GM18873 (cell line): ENCODE measurements around the gene ABCA4.

Source experiments
- ATAC-seq: cut with Tn5 transposase; IDR thresholded peaks from one replicate; pipeline ENCODE4 v1.9.1; 2021; ENCODE audit warnings: mild to moderate bottlenecking, moderate library complexity, moderate number of reproducible peaks; ENCODE audit not compliant: unreplicated experiment, low FRiP score

The ABCA4 gene

DNA sequence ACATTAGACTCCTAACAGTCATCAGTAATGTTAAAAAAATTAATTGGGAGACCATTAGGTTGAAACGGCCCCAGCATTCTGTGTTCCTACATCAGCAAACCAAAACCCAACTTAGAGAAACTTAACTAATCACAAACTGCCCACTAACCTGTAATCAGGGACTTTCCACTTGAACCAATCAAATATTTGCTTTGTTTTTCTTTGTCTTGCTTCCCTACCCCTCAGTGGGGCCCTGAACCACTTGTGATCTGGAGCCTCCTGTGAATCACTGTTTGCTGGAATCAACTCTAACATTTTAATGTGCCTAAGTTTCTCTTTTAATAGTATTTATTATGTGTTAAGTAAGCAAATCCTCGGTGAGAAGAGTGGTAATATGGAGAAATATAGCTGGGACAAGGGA lies 64.0 kb downstream of the ABCA4 start:
- no peak for ATAC-seq

DNA sequence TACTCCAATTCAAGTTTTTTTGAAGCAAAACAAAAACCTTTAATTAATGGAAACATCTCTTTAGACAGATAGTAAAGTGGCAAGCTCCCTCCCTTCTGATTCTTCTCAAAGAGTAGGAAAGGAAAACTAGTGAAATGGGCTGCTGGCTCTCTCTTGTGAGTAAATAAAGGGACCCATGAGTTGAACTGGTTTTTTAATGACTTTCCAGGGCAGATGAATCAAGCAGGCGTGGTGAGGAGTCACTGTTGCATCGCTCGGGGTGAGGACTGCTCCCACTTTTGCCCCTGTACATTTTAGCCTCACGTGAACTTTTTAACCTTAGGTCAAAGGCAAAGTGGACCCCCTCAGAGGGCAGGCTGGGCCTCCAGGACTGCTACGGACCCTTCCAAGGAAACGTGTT lies 64.8 kb downstream of the ABCA4 start:
- no peak for ATAC-seq

DNA sequence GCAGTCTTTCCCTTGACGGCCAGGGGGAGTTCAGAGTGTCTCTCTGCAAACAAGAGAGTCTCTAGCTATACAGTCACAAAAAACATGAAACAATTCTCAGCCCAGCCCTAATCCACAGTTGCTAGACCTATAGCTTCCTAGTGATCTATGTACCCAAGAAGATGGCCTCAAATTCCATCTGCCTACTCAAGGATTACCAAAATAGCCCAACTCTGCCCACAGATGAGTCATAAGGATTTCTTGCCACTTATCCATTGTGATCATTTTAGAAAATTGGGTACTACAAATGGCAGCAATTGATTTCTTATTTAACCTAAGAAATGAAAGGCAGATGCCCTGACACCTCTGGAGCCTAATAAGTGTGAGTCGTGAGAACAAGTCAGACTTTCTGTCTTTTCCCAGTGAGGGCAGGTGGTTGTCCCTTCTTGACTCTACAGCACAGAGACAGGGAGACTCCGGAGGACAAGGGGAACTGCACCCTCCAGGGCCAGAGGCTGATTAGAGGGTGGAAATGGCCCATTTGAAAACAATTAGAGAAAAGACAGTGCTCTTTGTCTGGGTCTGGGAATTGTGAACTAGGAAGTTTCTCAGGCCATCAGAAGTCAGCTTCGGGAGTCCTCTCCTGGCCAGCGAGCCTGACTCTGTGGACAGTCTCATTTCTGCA lies 65.4 kb downstream of the ABCA4 start:
- no peak for ATAC-seq

DNA sequence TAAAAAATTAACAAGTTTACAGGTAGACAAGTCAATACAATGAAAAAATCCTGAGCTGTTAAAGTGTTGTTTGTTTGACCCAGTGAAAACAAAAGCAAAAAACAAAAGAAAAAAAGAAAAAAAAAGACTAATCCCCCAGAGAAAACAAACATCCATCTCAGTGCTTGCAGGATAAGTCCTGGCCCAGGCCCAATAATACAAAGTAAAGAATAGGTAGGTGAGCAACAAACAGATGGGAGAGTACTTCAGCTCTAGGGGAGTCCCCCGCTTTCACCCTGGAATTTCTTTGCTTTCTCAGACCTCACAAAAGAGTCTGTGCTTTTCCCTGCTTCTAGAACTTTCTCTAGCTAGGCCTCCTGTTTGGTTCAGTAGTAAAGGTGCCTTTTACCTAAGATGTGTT lies 70.3 kb downstream of the ABCA4 start:
- no peak for ATAC-seq

DNA sequence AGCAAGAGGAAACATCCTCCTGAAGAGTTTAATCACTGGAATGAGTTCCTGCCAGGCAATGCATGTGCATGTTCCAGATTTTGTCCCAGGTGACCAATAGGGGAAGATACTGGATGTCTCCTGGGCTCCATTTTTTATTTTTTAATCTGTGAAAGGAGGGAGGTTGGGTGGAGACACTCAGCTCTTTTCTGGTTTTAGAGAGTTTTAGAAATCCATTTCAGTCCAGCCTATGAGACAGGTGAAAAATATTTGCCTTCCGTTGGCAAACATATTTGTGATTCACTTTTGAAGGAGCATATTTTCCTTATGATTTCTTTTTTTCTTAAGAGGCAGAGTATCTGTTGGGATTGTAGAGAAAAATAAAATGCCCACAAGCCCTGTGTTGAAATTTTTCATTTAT lies 70.7 kb downstream of the ABCA4 start:
- ATAC-seq: no peak

DNA sequence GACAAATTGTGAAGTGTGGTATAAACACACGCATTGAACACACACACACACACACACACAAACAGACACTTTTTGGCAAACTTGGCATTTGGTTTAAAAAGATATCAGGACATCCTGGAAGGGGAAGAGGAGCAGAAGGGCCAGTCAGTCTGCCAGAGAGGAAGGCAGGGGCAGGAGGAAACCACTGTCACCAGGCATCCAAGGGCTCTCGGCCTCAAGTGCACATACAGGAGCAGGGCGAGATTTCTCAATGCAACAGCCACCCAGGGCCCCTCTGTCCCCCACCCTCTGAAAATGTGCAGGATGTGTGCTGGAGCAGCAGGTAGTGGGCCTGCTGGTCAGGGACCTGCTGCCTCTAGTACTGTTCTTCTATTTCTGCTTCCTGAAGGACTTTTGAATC lies 71.2 kb downstream of the ABCA4 start:
- ATAC-seq: no peak

DNA sequence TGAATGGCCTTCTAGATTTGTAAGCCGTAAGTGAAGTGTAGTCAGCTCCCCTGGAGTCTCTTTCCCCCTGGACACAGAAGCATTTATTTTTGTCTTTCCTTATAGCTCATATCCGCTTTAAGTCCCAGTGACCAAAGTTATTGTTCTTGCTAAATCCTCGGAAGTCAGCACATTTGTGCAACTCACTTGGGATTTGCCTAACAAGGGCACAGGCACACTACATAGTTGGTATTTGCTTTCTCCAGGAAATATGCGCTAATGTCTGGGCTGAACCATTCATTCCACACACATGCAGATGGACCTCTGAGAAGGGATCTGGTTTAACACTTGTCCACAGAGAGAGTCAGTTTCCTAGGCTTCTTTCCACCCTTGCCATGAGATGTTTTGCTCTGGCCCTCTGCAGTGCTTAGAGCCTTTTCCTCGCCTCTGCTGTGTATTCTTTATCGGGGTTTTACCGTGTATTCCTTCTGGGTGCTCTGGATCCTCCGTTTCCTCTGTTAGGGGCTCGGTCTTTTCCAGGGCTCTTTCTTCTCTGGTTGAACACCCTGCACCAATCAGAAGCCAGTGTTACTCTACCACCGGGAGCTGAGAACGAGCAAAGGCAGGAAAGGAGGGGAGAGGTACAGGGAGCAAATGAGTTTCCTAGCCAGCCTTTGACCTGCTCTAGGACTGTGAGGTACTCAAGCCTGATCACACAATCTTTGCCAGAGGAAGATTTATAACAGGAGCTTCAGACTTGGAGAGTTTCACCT lies 72.4 kb downstream of the ABCA4 start:
- ATAC-seq: no peak

DNA sequence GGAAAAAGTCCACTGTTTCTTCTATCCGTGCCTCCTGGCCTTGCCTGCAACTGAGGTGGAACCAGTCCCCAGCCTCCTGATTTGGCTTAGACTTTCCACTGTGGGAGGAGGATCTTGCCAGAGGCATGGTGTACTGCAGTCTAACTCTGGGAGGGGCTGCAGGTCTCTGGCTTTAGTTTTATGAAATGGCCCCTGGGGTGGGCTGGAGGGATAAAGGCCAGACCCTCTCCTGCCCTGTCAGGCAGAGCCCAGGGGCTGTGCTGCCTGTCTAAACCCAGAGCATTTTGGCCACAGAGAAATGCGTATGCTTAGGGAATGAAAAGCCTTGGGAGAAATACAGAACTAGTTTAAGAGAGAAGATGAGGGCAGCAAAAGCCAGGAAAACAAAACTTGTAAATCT lies 73.0 kb downstream of the ABCA4 start:
- no peak for ATAC-seq

DNA sequence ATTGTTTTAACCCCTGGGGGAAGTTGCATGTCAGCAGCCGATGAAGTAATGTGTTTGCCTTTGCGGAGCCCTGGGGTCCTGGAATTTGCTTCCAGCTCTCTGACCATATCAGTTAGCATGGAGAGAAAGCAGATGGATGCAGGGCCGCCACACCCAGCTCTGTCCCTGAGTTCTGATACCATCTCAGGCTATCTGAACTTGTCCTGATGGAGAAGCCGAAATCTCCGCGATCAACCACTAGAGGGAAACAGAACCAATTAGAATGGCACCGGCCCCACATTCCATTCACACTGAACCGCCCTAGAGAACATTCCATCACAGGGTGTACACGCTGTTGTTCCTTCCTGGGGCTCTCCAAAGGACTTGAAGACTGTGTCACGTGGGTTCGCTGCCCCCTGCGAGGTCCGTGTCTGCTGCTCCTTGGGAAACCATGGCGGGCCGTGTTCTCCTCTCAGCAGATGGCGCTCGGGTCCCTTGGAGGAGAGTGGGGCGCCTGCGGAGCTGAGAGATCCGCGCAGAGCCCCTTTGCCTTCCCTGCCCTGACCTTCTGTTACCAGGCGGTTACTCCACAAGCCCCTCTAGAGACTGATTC lies 75.4 kb downstream of the ABCA4 start:
- no peak for ATAC-seq

DNA sequence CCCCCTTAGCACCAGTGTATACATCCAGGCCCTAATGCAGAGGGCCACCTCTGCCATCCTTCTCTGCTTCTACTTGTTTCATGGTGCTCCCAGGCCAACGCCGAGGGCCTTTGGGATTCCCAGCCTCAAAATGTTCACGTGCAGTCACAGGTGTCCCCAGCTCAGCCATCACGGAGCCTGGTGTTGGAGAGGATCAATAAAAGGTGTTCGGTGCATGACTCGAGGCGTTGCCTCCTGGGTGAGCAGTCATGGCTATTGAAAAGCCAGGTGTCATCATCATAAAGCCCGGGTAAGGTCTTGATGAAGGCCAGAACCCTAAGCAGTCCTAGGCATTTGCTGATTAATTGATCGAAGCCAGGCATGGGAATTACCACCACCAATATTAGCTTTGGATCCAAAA lies 76.1 kb downstream of the ABCA4 start:
- ATAC-seq: no peak

DNA sequence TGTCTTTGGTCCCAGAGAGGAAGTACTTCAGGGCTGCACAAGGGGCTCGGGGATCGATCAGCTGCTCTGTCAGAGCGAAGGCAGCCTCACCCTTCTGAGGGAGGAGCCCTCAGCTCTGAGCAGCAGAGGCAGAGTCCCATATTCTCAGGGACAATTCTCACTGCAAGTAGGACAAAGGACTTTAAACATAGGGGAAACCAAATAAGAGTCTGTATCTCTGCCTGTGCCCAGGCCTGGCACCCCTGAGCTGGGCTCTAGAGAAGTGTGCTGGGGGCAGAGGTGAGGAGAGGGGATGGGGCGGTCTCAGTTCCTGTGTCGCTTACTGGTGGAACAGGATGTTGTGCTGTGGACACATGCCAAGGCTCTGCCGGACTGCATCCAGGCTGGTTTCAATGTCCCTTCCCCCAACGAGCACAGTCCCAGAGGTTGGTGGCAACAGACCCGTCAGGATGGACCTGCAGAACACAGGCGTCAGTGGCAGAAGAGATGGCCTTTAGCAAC lies 76.6 kb downstream of the ABCA4 start:
- no peak for ATAC-seq

DNA sequence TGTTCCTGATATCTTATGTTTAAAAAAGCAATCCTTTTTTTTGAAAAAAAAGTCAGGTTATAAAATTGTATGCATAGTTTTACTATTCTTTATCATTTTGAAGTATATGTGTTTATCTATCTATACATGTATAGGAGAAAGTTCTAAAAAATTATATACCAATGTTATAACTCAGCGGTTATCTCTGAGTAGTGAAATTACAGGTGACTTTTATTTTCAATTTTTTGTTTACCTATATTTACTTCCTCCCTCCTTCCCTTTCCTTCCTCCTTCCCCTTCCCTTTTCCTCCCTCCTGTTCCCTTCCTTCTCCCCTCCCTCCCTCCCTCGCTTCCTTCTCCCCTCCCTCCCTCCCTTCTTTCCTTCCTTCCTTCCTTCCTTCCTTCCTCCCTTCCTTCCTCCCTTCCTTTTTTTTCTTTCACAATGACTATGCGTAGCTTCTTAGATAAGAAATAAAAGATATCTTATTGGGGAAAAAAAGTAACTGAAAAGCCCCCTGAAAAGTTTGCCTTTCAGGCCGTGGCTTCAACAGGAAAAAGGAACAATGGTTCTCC lies 77.1 kb downstream of the ABCA4 start:
- ATAC-seq: no peak

DNA sequence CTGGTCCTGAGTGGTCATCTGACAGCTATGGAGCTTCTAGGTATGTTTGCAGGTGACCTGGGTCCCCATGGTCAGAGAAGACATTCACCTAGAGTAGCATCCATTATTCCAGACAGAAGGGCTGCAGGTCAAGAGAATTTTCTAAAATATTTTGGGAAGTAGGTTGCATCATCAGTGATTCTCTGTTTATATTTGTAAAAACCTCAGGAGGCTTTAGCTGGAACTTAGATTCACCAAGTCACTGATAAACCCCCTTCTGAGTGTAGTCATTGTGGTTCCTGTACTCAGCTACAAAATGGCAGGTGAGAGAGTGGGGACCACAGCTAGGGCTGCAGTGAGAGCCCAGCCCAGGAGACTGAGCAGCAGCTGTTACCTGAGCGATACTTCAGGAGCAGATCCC lies 78.6 kb downstream of the ABCA4 start:
- no peak for ATAC-seq

DNA sequence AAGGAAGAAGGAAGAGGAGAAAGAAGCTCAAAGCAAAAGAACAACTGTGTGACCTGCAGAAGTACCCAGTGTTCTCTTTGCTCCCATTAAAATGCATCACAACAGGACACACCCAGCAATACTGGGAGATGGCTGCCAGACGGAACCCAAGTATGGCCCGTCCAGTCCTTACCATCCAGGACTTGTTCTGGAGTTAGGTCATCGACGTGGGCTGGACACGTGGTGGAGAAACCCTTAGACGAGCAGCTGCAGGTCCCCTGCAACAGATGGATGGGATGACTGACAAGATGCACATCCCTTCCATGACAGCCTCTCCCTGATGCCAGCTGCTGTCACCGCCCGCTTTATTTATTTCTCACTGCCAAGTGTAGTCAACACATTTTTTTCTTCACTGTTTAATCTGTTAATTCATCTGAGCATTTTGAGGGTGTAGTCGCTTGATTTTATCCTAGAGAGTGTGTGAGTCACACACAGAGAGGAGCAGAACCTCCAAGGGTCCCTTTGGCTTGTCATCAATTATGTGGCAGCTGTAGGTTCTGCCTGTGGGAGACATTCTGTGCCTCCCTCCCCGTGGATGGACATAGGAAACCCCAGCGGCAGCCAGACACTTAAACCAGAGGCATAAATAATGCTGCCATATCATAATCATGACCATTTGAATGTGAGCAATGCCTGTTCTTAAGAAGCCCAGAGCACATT lies 80.9 kb downstream of the ABCA4 start:
- no peak for ATAC-seq

DNA sequence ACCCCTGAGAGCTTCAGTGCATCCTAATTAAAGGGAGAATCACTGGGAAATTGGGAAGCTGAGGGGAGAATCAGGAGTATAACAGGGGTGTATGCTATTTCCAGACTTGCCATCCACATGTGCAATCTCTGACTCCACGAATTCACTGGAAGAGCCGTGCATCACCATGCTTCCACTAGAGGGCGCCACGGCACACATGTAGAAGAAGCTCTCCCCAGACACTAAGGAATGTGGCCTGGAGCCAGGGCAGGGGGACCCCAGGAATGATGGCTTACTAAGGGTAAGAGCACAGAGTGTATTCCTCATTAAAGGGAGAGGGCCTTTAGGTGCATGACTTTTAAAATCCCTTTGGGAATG lies 81.5 kb downstream of the ABCA4 start:
- no peak for ATAC-seq

DNA sequence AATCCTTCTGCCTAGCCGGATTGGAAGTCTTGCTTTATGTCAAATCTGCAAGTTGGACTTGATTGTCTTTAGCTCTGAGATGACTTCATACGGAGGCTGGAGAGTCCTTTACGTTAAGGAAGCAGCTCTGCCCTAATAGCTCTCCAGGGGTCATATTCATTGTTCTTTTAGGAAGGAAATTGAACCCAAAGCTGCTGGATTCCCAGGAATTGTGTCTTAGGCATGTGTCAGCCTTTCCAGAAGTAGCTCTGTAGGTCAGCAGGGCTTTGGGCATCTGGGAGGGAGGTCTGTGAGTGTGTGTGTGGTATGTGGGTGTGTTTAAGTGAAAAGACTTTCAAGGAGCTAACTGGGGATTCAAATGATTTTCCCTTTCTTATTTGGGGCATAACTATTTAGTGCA lies 82.4 kb downstream of the ABCA4 start:
- ATAC-seq: no peak

DNA sequence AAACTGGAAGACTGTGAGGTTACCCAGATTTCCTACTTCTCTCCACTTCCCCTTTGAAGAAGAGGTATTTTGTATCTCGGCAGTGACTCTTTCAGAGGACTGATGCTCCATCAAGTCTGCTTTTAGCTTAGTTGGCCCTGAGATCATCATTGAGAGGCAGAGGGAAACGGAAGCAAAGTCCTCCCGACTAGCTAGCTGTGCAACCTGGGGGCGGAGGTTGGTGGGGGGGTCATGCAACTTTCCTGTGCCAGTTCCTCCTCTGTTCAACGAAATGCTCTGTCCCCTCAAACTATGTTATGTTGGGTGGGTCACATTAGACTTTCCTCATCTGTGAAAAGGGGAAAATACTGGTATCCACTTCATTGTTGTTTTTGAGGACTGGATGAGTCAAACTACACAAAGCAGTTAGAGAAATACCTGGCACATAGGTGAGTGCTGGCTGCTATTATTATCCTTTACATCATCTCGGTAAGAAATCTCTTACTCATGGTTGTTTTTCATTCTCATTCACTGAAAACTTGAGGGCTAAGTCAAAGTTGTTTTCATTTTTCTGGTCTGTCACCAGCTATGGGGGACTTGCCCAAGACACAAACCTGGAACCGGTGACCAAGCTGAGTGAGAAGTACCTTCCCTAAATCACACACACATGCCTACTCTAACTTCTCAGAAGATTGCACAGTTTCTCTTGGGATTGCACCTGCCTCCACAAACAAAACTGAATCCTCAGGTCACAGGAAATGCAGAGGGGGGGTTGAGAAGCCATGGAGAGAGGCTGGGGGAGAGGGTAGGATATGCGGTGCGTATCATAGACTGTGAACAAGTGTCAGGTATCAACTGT lies 83.3 kb downstream of the ABCA4 start:
- ATAC-seq: no peak

DNA sequence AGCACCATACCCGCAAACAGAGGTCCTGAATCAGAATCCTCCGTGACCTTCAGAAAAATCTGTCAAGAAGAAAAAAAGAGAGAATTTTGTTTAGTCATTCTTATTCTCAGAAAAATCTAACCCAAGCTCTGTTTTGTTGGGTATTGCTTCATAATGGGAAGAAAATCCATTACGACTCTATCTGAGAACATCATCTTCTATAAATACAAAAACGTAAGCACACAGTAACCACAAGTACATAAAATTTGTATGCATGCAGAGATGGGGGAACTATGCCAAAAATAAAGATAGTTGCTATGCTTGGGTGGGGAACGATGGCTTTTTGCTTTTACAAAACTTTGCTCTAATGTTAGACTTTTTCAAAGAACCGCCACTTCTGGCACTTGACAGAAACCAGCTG lies 84.2 kb downstream of the ABCA4 start:
- no peak for ATAC-seq

DNA sequence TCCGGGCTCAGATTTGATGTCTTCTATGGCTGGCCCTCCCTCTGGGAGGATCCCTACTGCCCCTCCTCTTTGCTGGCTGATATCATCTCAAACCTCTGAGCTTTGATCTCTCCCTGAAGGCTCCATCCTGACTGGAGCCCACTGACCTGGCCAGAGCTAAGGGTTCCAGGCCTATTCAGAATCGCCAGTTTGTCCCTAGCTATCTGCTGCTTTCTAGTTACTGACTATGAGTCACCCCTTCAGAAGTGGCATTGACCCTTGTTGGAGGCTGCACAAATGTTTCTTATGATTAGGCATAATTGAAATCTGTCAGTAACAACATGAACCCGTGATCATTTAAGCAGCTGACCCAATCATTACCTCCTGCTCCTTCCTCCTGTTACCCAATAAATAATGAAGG lies 87.1 kb downstream of the ABCA4 start:
- ATAC-seq: no peak

DNA sequence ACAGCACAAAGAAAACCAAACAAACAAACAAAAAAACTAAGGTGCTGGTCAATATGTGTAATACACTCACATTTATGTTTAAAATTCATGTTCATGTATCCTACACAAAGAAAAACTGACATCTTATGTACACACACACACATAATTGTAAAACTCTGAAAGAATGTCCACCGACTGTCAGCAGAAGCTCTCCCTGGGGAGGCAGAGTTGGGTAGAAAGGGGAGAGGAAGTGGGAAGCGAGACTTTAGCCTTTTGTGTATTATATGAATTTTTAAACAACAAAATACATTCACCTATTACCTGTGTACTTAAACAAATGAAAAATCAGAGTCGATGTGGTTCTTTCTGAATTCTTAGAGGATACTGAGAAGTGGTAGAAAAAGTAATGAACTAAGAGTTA lies 88.3 kb downstream of the ABCA4 start:
- ATAC-seq: no peak
